Measurements from ENCODE around the gene PLIN1.

DNA sequence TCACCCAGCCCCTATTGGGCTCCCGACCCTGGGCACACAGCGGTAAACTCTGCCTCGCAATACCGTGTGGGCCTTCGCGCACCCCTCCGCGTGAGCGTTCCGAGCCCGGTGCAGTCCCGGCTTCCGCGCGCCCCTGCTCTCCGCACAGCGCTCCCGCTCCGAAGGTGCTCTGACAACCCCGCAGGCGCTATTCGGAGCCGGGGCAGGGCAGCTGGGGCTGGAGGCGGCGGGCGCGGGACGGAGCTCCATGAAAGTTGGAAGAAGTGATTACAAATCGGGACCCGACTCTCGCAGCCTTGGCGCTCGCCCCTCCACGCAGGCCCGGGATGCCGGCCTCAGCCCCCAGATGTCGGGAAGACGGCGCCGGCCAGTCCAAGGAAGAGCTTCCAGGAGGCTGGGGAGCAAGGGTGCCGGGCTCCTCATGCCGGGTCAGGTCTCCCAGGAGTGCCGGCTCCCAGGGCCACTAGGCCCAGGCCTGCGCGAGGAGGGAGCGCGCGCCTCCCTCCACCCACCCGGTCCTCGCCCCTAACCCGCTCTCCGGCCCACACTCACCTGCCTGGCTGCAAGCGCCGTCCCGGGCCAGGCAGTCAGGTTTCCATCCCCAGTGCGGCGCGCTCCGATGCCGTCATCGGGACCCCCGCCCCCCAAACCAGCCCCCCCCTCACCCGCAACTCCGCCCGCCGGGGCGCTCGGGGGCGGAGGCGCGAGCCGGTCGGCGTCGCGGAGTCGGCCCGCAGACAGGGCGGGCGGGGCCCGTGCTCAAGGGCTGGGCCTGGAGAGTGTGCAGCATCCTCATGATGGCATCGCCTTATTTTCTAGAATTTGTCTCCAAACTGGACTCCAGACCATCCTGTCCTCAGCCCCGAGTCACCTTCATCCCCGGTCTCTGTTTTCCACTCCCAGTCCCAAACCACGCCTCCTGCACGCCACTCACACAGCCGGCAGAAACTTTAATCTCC lies 24.0 kb downstream of the PLIN1 start, which contains the start of gene KIF7:
- TF ChIP-seq CTCF (conservative IDR thresholded peaks at IDR 0.05; ENCODE audit: low read depth, low read length): no peak
- no peak for TF ChIP-seq MAFK (IDR thresholded peaks at IDR 0.05; ENCODE audit: low read depth, low read length)
- no peak for TF ChIP-seq FOS (IDR thresholded peaks at IDR 0.05; ENCODE audit: low read depth, low read length)
- no peak for TF ChIP-seq POLR2A (IDR thresholded peaks at IDR 0.05; ENCODE audit: low read depth, low read length)
- TF ChIP-seq, protein P1, sequence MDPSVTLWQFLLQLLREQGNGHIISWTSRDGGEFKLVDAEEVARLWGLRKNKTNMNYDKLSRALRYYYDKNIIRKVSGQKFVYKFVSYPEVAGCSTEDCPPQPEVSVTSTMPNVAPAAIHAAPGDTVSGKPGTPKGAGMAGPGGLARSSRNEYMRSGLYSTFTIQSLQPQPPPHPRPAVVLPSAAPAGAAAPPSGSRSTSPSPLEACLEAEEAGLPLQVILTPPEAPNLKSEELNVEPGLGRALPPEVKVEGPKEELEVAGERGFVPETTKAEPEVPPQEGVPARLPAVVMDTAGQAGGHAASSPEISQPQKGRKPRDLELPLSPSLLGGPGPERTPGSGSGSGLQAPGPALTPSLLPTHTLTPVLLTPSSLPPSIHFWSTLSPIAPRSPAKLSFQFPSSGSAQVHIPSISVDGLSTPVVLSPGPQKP (IDR thresholded peaks at IDR 0.05; ENCODE audit: borderline replicate concordance, low read depth, low read length): no peak
- TF ChIP-seq MXI1 (IDR thresholded peaks at IDR 0.05; ENCODE audit: borderline replicate concordance, low read depth, low read length): no peak
- TF ChIP-seq RFX5 (IDR thresholded peaks at IDR 0.05; ENCODE audit: low read depth, low read length): no peak

Data from IMR-90 (cell line).